IMR-90 (cell line): Measurements from ENCODE around the gene HIVEP1. TPM values are rescaled to one million over a fixed set of nuclear protein-coding genes. Genes with fewer than 3 reads are reported as not detected.

Experiments
- ATAC-seq: fragments of 200-7000 bp; cut with Tn5 transposase; 2 replicates; pipeline ENCODE4 v1.9.1; 2020; ENCODE audit warnings: low read depth, mild to moderate bottlenecking, moderate library complexity
- BruUV-seq: library from RNA; stranded (reverse); fragments of 400-500 nt; replicated peaks from 2 replicates; lab custom pipeline; 2021; lab: Mats Ljungman, UMichigan
- CTCF ChIA-PET: fragments of 300-600 bp; formaldehyde crosslinking; extraction: SDS; loops from one replicate; lab custom pipeline; 2021; ENCODE audit warnings: antibody characterized with exemption; lab: Yijun Ruan, JAX
- POLR2A ChIA-PET: fragments of 300-600 bp; sonication (Branson Sonifier 250); formaldehyde crosslinking; loops from one replicate; lab custom pipeline; 2022; ENCODE audit warnings: antibody characterized with exemption; ENCODE audit not compliant: unreplicated experiment; lab: Charles Lee
- DNase-seq: peaks from one replicate; pipeline ENCODE4 v3.0.0; 2013
- H2AFZ ChIP-seq: replicated peaks from 2 replicates; pipeline ENCODE3; 2013; ENCODE audit warnings: low read length, mild to moderate bottlenecking; ENCODE audit not compliant: poor library complexity
- H2AK5ac ChIP-seq: 2 replicates; pipeline ENCODE4 v1.6.1; 2013; ENCODE audit warnings: low read depth, low read length, inconsistent platforms
- H2AK9ac ChIP-seq: replicated peaks from 2 replicates; pipeline ENCODE3; 2013; ENCODE audit warnings: mild to moderate bottlenecking, low read depth, low read length, moderate library complexity; ENCODE audit not compliant: poor library complexity
- H2BK120ac ChIP-seq: 2 replicates; pipeline ENCODE4 v1.6.1; 2013; ENCODE audit warnings: low read depth, low read length, inconsistent platforms
- H2BK15ac ChIP-seq: 3 replicates; pipeline ENCODE4 v1.6.1; 2013; ENCODE audit warnings: low read depth, low read length, inconsistent platforms
- H2BK20ac ChIP-seq: 2 replicates; pipeline ENCODE4 v1.6.1; 2013; ENCODE audit warnings: low read depth, mild to moderate bottlenecking, inconsistent platforms, low read length, moderate library complexity
- H2BK5ac ChIP-seq: 2 replicates; pipeline ENCODE4 v1.6.1; 2013; ENCODE audit warnings: mild to moderate bottlenecking, low read depth, low read length, inconsistent platforms; ENCODE audit not compliant: poor library complexity, severe bottlenecking
- H3K14ac ChIP-seq: replicated peaks from 2 replicates; pipeline ENCODE4 v1.6.1; 2013; ENCODE audit warnings: low read depth, low read length, inconsistent platforms
- H3K18ac ChIP-seq: 2 replicates; pipeline ENCODE4 v1.6.1; 2013; ENCODE audit warnings: low read depth, low read length, control low read depth
- H3K23ac ChIP-seq: 2 replicates; pipeline ENCODE4 v1.6.1; 2013; ENCODE audit warnings: low read depth, low read length, inconsistent platforms
- H3K27ac ChIP-seq: 2 replicates; pipeline ENCODE4 v1.5.1; 2013; ENCODE audit warnings: mild to moderate bottlenecking, control low read depth, low read length; ENCODE audit not compliant: insufficient read depth
- H3K27me3 ChIP-seq: 2 replicates; pipeline ENCODE4 v1.6.1; 2013; ENCODE audit warnings: low read length; ENCODE audit not compliant: control insufficient read depth, insufficient read depth
- H3K36me3 ChIP-seq: 2 replicates; pipeline ENCODE4 v1.6.1; 2013; ENCODE audit warnings: low read length, mixed read lengths; ENCODE audit not compliant: control insufficient read depth, insufficient read depth
- H3K4ac ChIP-seq: 2 replicates; pipeline ENCODE4 v1.6.1; 2013; ENCODE audit warnings: low read depth, low read length, inconsistent platforms
- H3K4me1 ChIP-seq: 2 replicates; pipeline ENCODE4 v1.6.1; 2013; ENCODE audit warnings: low read length, mixed read lengths; ENCODE audit not compliant: control insufficient read depth, insufficient read depth
- H3K4me2 ChIP-seq: 2 replicates; pipeline ENCODE4 v1.6.1; 2013; ENCODE audit warnings: low read depth, mild to moderate bottlenecking, control low read depth, low read length, moderate library complexity
- H3K4me3 ChIP-seq: 2 replicates; pipeline ENCODE4 v1.5.1; 2013; ENCODE audit warnings: low read depth, mild to moderate bottlenecking, control low read depth, low read length, moderate library complexity; ENCODE audit not compliant: insufficient read depth
- H3K56ac ChIP-seq: 2 replicates; pipeline ENCODE4 v1.6.1; 2013; ENCODE audit warnings: low read length, inconsistent platforms; ENCODE audit not compliant: insufficient read depth; ENCODE audit errors: extremely low read depth
- H3K79me1 ChIP-seq, 2 experiments: 2 replicates each; pipeline ENCODE4 v1.6.1; 2013; ENCODE audit warnings: low read length in 2 of 2, inconsistent platforms in 1 of 2, low read depth in 1 of 2
- H3K9ac ChIP-seq: 2 replicates; pipeline ENCODE4 v1.6.1; 2013; ENCODE audit warnings: low read depth, low read length, control low read depth
- H3K9me1 ChIP-seq: 2 replicates; pipeline ENCODE4 v1.6.1; 2013; ENCODE audit warnings: low read length, inconsistent platforms; ENCODE audit not compliant: insufficient read depth
- H3K9me3 ChIP-seq: 2 replicates; pipeline ENCODE4 v1.6.1; 2013; ENCODE audit warnings: low read length; ENCODE audit not compliant: control insufficient read depth, insufficient read depth
- H4K20me1 ChIP-seq: 2 replicates; pipeline ENCODE4 v1.6.1; 2013; ENCODE audit warnings: low read length, inconsistent platforms; ENCODE audit not compliant: insufficient read depth
- H4K5ac ChIP-seq: 2 replicates; pipeline ENCODE4 v1.6.1; 2013; ENCODE audit warnings: mild to moderate bottlenecking, low read depth, low read length, control low read depth
- H4K8ac ChIP-seq, 2 experiments: 2 replicates each; pipeline ENCODE4 v1.6.1; 2013; ENCODE audit warnings: low read depth in 2 of 2, low read length in 2 of 2, control low read depth in 1 of 2, inconsistent platforms in 1 of 2
- H4K91ac ChIP-seq: 2 replicates; pipeline ENCODE4 v1.6.1; 2013; ENCODE audit warnings: low read depth, low read length, inconsistent platforms; ENCODE audit not compliant: insufficient read depth
- FOS ChIP-seq: fragments of 150-350 bp; IDR thresholded peaks from 2 replicates; pipeline ENCODE4 v1.6.1; 2016; ENCODE audit warnings: low read depth, low read length
- RAD21 ChIP-seq: IDR thresholded peaks from 2 replicates; pipeline ENCODE4 v1.6.1; 2012; ENCODE audit warnings: low read length, improper control_type of control experiment
- SMC3 ChIP-seq: fragments of 150-350 bp; IDR thresholded peaks from 2 replicates; pipeline ENCODE4 v1.6.1; 2016; ENCODE audit warnings: low read depth, mild to moderate bottlenecking, antibody characterized with exemption, low read length, moderate library complexity
- WGBS, 2 experiments: methylation state at CpG; one replicate each; pipeline versions ENCODE4 v1.1.5 to v1.1.7; 2013; ENCODE audit warnings: missing lambda C conversion rate in 2 of 2; ENCODE audit not compliant: insufficient read length in 1 of 2; ENCODE audit errors: extremely low coverage in 2 of 2; 5-methylcytosine and 5-hydroxymethylcytosine counted together
- dilution Hi-C: fragments of 300-500 bp; cut with HindIII; formaldehyde crosslinking; loops from one replicate; pipeline ENCODE4 v1.14.3; 2018; ENCODE audit warnings: low sequenced_read_pairs; ENCODE audit not compliant: unreplicated experiment
- in situ Hi-C: fragments of 300-500 bp; cut with MboI; formaldehyde crosslinking; loops from 3 replicates; pipeline ENCODE4 v1.14.3; 2019; ENCODE audit warnings: low sequenced_read_pairs, inconsistent platforms, mixed read lengths
- intact Hi-C: fragments of 100-400 bp; cut with micrococcal nuclease; formaldehyde crosslinking; loops from 2 replicates; pipeline ENCODE4 v1.10.0; 2022
- polyA plus RNA-seq, 3 experiments: library from polyadenylated mRNA; depleted of rRNA; stranded (reverse); fragments of >200 nt; gene quantifications; 2 replicates each; pipeline ENCODE4 v1.2.3, GENCODE V29; 2012; ENCODE audit warnings: low replicate concordance in 1 of 3
- total RNA-seq: library from RNA; depleted of rRNA; stranded (reverse); fragments of >200 nt; gene quantifications from 2 replicates; pipeline ENCODE4 v1.2.3, GENCODE V29; 2012
- TF ChIP-seq, protein P1 (sequence below): fragments of 150-350 bp; IDR thresholded peaks from 2 replicates; pipeline ENCODE4 v1.6.1; 2016; ENCODE audit warnings: low read depth, mild to moderate bottlenecking, low read length, moderate library complexity, borderline replicate concordance
- TF ChIP-seq, protein P2 (sequence below): conservative IDR thresholded peaks from 2 replicates; pipeline ENCODE4 v1.5.1; 2012; ENCODE audit warnings: mild to moderate bottlenecking, low read depth, low read length, improper control_type of control experiment

The HIVEP1 gene
- total and polyA plus RNA-seq, 2 of the 4 experiments (the other 2 are of a cell fraction), result 13.0 to 17.2 TPM

DNA sequence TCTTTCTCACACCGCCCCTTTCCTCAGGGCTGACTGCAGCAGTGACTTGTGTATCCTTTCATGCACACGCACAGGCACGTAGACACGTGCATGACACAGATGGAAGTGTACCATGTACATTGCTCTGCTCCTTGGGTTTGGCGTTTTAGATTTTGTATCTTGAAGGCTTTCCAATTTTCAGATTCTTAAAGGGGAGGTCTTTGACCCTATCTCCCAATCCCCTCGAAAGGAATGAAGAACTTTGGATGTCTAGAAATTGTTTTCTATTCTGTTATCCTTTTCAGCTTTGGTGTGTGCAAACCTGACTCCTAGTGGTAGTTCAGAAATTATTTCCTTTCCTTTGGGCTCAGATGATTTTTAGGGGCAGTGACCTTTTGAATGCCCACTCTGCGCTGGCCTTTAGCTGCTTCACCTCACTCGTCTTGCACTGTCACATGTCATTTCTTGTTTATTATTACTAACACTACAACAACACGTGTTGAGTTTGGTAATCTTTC lies 63.0 kb downstream of the HIVEP1 start:
- no peak overlapping the region for H3K18ac ChIP-seq
- H2BK5ac ChIP-seq, result no peak overlapping the region
- no peaks in the 10 kb centered on the region for H3K27me3 ChIP-seq
- no peak overlapping the region for H2BK15ac ChIP-seq
- TF ChIP-seq RAD21 (peak; percentile 60), FOS (no peak), SMC3 (peak; percentile 54)
- TF ChIP-seq, protein P1, sequence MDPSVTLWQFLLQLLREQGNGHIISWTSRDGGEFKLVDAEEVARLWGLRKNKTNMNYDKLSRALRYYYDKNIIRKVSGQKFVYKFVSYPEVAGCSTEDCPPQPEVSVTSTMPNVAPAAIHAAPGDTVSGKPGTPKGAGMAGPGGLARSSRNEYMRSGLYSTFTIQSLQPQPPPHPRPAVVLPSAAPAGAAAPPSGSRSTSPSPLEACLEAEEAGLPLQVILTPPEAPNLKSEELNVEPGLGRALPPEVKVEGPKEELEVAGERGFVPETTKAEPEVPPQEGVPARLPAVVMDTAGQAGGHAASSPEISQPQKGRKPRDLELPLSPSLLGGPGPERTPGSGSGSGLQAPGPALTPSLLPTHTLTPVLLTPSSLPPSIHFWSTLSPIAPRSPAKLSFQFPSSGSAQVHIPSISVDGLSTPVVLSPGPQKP, result no peak
- TF ChIP-seq, protein P2, sequence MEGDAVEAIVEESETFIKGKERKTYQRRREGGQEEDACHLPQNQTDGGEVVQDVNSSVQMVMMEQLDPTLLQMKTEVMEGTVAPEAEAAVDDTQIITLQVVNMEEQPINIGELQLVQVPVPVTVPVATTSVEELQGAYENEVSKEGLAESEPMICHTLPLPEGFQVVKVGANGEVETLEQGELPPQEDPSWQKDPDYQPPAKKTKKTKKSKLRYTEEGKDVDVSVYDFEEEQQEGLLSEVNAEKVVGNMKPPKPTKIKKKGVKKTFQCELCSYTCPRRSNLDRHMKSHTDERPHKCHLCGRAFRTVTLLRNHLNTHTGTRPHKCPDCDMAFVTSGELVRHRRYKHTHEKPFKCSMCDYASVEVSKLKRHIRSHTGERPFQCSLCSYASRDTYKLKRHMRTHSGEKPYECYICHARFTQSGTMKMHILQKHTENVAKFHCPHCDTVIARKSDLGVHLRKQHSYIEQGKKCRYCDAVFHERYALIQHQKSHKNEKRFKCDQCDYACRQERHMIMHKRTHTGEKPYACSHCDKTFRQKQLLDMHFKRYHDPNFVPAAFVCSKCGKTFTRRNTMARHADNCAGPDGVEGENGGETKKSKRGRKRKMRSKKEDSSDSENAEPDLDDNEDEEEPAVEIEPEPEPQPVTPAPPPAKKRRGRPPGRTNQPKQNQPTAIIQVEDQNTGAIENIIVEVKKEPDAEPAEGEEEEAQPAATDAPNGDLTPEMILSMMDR, result peak; percentile 53
- no peak overlapping the region for H3K27ac ChIP-seq
- in situ Hi-C loops (no loop called here), dilution Hi-C loops (no loop called here), intact Hi-C loops (loop anchor here (2.0 to 5.0 kb wide), 3 partner anchors 373 to 488 kb away; no protein-coding TSS in a partner anchor)
- H2BK20ac ChIP-seq, result peak overlapping the region; percentile 6; the same call in 1 of the 2 replicates
- peak overlapping the region in 1 of 2 experiments; percentile 45; a peak in 1 of 4 replicates for H4K8ac ChIP-seq
- peaks cover 5% of the 10 kb centered on the region; the same call in 1 of the 2 replicates for H4K20me1 ChIP-seq
- no peak overlapping the region; the same call in 1 of the 2 replicates for H3K14ac ChIP-seq
- no peak overlapping the region for H4K91ac ChIP-seq
- ChIA-PET POLR2A (no interaction called here), CTCF (interaction anchor here (0.6 to 1.9 kb wide), 7 partner anchors 9 to 533 kb away, joined by 3 to 7 read pairs (median 4); no protein-coding TSS in a partner anchor)
- H3K23ac ChIP-seq, result peak overlapping the region; percentile 48; the same call in 1 of the 2 replicates
- H3K9me1 ChIP-seq, result peaks cover 9% of the 10 kb centered on the region
- no peaks in the 10 kb centered on the region for H3K4me1 ChIP-seq
- no peak overlapping the region for H4K5ac ChIP-seq
- peaks cover 33 to 58% of the 10 kb centered on the region in 2 experiments for H3K79me1 ChIP-seq
- H2BK120ac ChIP-seq, result 0 out of 2 replicates have a peak overlapping the region, but pooled peaks have one; percentile 20
- H3K4me3 ChIP-seq, result no peak overlapping the region
- H3K9ac ChIP-seq, result no peak overlapping the region
- no peaks in the 10 kb centered on the region for H3K9me3 ChIP-seq
- H2AK9ac ChIP-seq, result no peak overlapping the region
- H3K36me3 ChIP-seq, result peaks cover 4% of the 10 kb centered on the region; the same call in 1 of the 2 replicates
- no peak overlapping the region for H3K56ac ChIP-seq
- H3K4ac ChIP-seq, result 0 out of 2 replicates have a peak overlapping the region, but pooled peaks have one; percentile 41
- H3K4me2 ChIP-seq, result no peak overlapping the region
- BruUV-seq, result no TSS peak
- ATAC-seq (peak; percentile 54), DNase-seq (no peak)
- peak overlapping the region; percentile 25; the same call in 1 of the 2 replicates for H2AK5ac ChIP-seq
- no CpG with 5 or more reads among the region's 9 CpGs for WGBS, 2 experiments
- no peak overlapping the region for H2AFZ ChIP-seq
